PC-3 (cell line): ENCODE measurements around the gene NPB. TPM values are rescaled to one million over a fixed set of nuclear protein-coding genes. Genes with fewer than 3 reads are reported as not detected.

Experiments used
- ATAC-seq: fragments of 200-7000 bp; cut with Tn5 transposase; 2 replicates; pipeline ENCODE4 v1.9.1; 2020; ENCODE audit warnings: mild to moderate bottlenecking, moderate library complexity
- BruUV-seq: library from RNA; stranded (reverse); fragments of 400-500 nt; replicated peaks from 2 replicates; lab custom pipeline; 2021; lab: Mats Ljungman, UMichigan
- CTCF ChIA-PET: fragments of 300-600 bp; sonication (Branson Sonifier 250); formaldehyde crosslinking; loops from one replicate; lab custom pipeline; 2022; ENCODE audit warnings: antibody characterized with exemption; lab: Charles Lee
- POLR2A ChIA-PET: fragments of 300-600 bp; sonication (Branson Sonifier 250); formaldehyde crosslinking; loops from one replicate; lab custom pipeline; 2022; ENCODE audit warnings: antibody characterized with exemption; ENCODE audit not compliant: unreplicated experiment; lab: Charles Lee
- DNase-seq: peaks from one replicate; pipeline ENCODE4 v3.0.0-alpha.2; 2015
- H2AFZ ChIP-seq: fragments of 300-600 bp; sonication (generic); 2 replicates; pipeline ENCODE4 v1.6.0; 2016; ENCODE audit warnings: antibody characterized with exemption, low read length
- H3F3A ChIP-seq: fragments of 300-600 bp; sonication (generic); one replicate; pipeline ENCODE4 v1.6.0; 2017; ENCODE audit warnings: antibody characterized with exemption, low read length, control low read depth, mild to moderate bottlenecking; ENCODE audit not compliant: unreplicated experiment
- H3K27ac ChIP-seq: fragments of 300-600 bp; sonication (generic); 2 replicates; pipeline ENCODE4 v1.5.1; 2016; ENCODE audit warnings: mild to moderate bottlenecking, low read length
- H3K27me3 ChIP-seq: fragments of 300-600 bp; sonication (generic); 2 replicates; pipeline ENCODE4 v1.6.1; 2016; ENCODE audit warnings: low read length, mixed read lengths
- H3K36me3 ChIP-seq: fragments of 300-600 bp; sonication (generic); 2 replicates; pipeline ENCODE4 v1.6.1; 2016; ENCODE audit warnings: low read depth, mixed run types, low read length, mixed read lengths
- H3K4me1 ChIP-seq: fragments of 300-600 bp; sonication (generic); 2 replicates; pipeline ENCODE4 v1.5.1; 2016; ENCODE audit warnings: low read length; ENCODE audit not compliant: insufficient read depth
- H3K4me2 ChIP-seq: fragments of 300-600 bp; sonication (generic); 2 replicates; pipeline ENCODE4 v1.6.0; 2016; ENCODE audit warnings: low read length
- H3K4me3 ChIP-seq: fragments of 300-600 bp; sonication (generic); 2 replicates; pipeline ENCODE4 v1.5.1; 2016; ENCODE audit warnings: mild to moderate bottlenecking, low read length, mixed read lengths
- H3K79me2 ChIP-seq: fragments of 300-600 bp; sonication (generic); 2 replicates; pipeline ENCODE4 v1.6.1; 2017; ENCODE audit warnings: low read length, mixed read lengths
- H3K9ac ChIP-seq: fragments of 300-600 bp; sonication (generic); 2 replicates; pipeline ENCODE4 v1.6.0; 2016; ENCODE audit warnings: mild to moderate bottlenecking, low read length
- H3K9me2 ChIP-seq: fragments of 300-600 bp; sonication (generic); replicated peaks from 2 replicates; pipeline ENCODE4 v1.6.1; 2016; ENCODE audit warnings: mixed run types, low read length, mixed read lengths
- H3K9me3 ChIP-seq: fragments of 300-600 bp; sonication (generic); 2 replicates; pipeline ENCODE4 v1.6.1; 2016; ENCODE audit warnings: low read length, mixed read lengths
- H4K20me1 ChIP-seq: fragments of 300-600 bp; sonication (generic); 2 replicates; pipeline ENCODE4 v1.6.1; 2016; ENCODE audit warnings: low read length, mixed read lengths
- EZH2 ChIP-seq: fragments of 300-600 bp; sonication (generic); IDR thresholded peaks from one replicate; pipeline ENCODE4 v1.6.1; 2017; ENCODE audit warnings: antibody characterized with exemption, mild to moderate bottlenecking, low read length; ENCODE audit not compliant: unreplicated experiment
- EZH2phosphoT487 ChIP-seq: fragments of 300-600 bp; sonication (generic); IDR thresholded peaks from 2 replicates; pipeline ENCODE4 v1.6.1; 2018; ENCODE audit warnings: mild to moderate bottlenecking, antibody characterized with exemption, low read length, borderline replicate concordance
- intact Hi-C: fragments of 100-400 bp; cut with micrococcal nuclease; formaldehyde crosslinking; loops from 2 replicates; pipeline ENCODE4 v1.9.0; 2023
- total RNA-seq: library from RNA; depleted of rRNA; stranded (reverse); fragments of >200 nt; gene quantifications from 2 replicates; pipeline ENCODE4 v1.2.3, GENCODE V29; 2014
- TF ChIP-seq, protein P1 (sequence below): fragments of 300-600 bp; sonication (generic); conservative IDR thresholded peaks from 2 replicates; pipeline ENCODE4 v1.5.1; 2017; ENCODE audit warnings: antibody characterized with exemption, low read depth, mild to moderate bottlenecking, low read length

The NPB gene
- total RNA-seq, 1 experiment from 2014 or later = 0.07 TPM

DNA sequence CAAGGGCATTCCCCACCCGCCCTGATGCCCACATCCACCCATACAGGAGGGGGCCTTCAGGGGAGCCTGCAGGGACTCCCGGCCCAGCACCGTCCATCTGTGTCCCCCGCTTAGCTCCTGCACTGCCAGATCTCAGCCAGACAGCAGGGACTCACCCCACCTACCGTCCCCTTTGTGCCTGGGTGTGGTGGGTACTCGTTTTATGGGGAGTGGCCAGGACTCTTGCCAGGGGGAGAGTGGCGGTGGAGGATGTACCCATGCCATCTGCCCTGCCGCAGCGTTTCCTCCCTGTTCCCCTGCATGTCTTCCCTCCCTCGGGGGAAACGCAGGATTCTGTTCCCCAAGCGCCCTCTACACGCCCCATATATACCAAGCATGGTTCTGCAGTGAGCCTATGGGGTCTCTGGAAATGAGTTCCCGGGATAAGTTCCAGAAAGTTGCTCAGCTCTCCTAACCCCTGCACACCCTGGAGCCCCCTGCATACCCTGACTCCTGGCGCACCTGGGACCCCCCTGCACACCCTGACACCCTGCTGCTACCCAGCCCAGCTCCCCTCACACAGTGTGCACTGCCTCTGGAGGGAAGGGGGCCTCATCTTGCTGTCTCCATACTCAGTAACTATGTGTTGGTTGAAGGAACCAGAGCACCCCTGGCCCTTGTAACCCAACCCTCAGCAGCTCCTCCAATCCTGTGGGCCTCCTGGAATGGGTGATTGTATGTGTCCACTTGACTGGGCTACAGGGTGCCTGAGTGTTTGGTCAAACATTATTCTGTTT, 29.7 kb downstream of the NPB start:
- H3F3A ChIP-seq = no peaks in the 10 kb centered on the region
- TF ChIP-seq, protein P1, sequence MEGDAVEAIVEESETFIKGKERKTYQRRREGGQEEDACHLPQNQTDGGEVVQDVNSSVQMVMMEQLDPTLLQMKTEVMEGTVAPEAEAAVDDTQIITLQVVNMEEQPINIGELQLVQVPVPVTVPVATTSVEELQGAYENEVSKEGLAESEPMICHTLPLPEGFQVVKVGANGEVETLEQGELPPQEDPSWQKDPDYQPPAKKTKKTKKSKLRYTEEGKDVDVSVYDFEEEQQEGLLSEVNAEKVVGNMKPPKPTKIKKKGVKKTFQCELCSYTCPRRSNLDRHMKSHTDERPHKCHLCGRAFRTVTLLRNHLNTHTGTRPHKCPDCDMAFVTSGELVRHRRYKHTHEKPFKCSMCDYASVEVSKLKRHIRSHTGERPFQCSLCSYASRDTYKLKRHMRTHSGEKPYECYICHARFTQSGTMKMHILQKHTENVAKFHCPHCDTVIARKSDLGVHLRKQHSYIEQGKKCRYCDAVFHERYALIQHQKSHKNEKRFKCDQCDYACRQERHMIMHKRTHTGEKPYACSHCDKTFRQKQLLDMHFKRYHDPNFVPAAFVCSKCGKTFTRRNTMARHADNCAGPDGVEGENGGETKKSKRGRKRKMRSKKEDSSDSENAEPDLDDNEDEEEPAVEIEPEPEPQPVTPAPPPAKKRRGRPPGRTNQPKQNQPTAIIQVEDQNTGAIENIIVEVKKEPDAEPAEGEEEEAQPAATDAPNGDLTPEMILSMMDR = no peak
- TF ChIP-seq EZH2phosphoT487 (no peak), EZH2 (no peak)
- no peaks in the 10 kb centered on the region for H3K9me3 ChIP-seq
- H3K27ac ChIP-seq = no peak overlapping the region
- no TSS peak for BruUV-seq
- H3K4me3 ChIP-seq = no peak overlapping the region
- ChIA-PET CTCF (no interaction called here), POLR2A (no interaction called here)
- no peaks in the 10 kb centered on the region for H3K27me3 ChIP-seq
- no peaks in the 10 kb centered on the region for H4K20me1 ChIP-seq
- no peak overlapping the region for H3K4me2 ChIP-seq
- DNase-seq (no peak), ATAC-seq (no peak; the same call in 1 of the 2 replicates)
- H3K9me2 ChIP-seq = no peaks in the 10 kb centered on the region
- intact Hi-C loops = no loop called here
- H3K4me1 ChIP-seq = peaks cover 19% of the 10 kb centered on the region
- no peaks in the 10 kb centered on the region for H3K36me3 ChIP-seq
- peaks cover 33% of the 10 kb centered on the region for H3K79me2 ChIP-seq
- H2AFZ ChIP-seq = no peak overlapping the region
- no peak overlapping the region for H3K9ac ChIP-seq

DNA sequence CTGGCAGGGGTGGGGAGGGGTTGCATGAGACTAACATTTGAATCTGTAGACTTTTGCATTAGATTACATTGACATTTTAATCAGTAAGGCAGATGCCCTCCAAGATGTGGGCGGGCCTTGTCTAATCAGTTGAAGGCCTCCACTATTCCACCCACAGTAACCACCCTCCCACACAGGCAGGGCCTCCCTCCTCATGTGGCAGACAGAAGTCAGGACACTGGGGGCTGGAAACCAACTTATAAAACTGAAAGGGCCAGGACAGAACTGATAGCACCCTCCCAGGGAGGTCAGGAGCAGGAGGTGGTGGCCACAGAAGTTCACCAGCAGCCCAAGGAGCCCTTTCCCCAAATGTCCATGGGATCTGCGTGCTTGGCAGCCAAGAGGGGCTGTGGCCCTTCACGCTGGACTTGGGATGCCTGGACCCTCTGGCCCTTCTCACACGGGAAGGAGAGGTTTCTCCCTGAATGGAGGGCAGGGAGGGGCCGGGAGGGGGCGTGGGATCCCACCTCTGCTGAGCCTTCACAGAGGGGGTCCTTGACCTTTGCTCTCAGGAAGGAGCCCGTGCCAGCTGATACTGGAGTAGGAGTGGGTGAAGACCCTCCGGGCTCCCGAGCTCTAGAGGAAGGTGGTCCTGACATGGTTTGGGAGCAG, 30.4 kb downstream of the NPB start:
- peaks cover 20% of the 10 kb centered on the region for H3K4me1 ChIP-seq
- no peaks in the 10 kb centered on the region for H3F3A ChIP-seq
- H3K4me3 ChIP-seq = no peak overlapping the region
- BruUV-seq = no TSS peak
- H2AFZ ChIP-seq = no peak overlapping the region
- no peak overlapping the region for H3K4me2 ChIP-seq
- no peak overlapping the region for H3K9ac ChIP-seq
- H3K9me3 ChIP-seq = no peaks in the 10 kb centered on the region
- H3K79me2 ChIP-seq = peaks cover 31% of the 10 kb centered on the region
- no peaks in the 10 kb centered on the region for H3K9me2 ChIP-seq
- DNase-seq (no peak), ATAC-seq (no peak)
- H4K20me1 ChIP-seq = no peaks in the 10 kb centered on the region
- POLR2A ChIA-PET = no interaction called here
- no peaks in the 10 kb centered on the region for H3K36me3 ChIP-seq
- CTCF ChIA-PET = no interaction called here
- TF ChIP-seq EZH2 (no peak), EZH2phosphoT487 (no peak)
- TF ChIP-seq, protein P1 = no peak
- no peak overlapping the region for H3K27ac ChIP-seq
- intact Hi-C loops = no loop called here
- no peaks in the 10 kb centered on the region for H3K27me3 ChIP-seq

DNA sequence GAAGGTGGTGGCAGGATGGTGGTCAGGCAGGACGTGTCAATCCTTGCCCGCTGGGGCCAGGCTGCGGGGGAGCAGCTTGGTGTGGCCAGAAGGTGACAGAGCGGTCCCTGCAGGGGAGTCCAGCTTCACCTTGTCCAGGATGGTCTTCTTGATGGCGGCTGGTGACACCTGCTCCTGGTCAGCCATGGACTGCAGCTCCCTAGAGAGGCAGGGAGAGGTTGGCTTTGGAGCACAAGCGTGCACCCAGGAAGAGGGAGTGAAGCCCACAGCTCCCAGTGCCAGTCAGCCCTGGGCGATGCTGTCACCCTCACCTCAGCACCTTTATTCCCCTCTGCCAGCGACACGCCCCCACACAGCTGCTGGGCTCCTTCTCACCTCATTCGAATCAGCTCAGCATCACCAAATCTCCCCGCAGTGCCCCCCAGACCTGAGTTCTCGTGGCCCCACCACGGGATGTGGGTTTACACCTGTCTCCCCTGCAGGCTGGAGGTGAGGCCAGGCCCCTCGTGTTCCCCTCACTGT, 31.2 kb downstream of the NPB start:
- Histone ChIP-seq H3F3A (no peaks in the 10 kb centered on the region), H3K36me3 (no peaks in the 10 kb centered on the region), H3K4me2 (no peak overlapping the region), H3K27ac (no peak overlapping the region), H3K79me2 (peaks cover 29% of the 10 kb centered on the region), H3K27me3 (no peaks in the 10 kb centered on the region), H2AFZ (no peak overlapping the region), H4K20me1 (no peaks in the 10 kb centered on the region), H3K9me2 (no peaks in the 10 kb centered on the region), H3K4me1 (peaks cover 20% of the 10 kb centered on the region), H3K9me3 (no peaks in the 10 kb centered on the region), H3K9ac (no peak overlapping the region), H3K4me3 (no peak overlapping the region)
- intact Hi-C loops = no loop called here
- BruUV-seq = no TSS peak
- ChIA-PET CTCF (no interaction called here), POLR2A (no interaction called here)
- ATAC-seq (no peak), DNase-seq (no peak)
- TF ChIP-seq EZH2 (no peak), EZH2phosphoT487 (no peak)
- TF ChIP-seq, protein P1 = no peak
